Measurements from ENCODE around the gene CTSC. TPM values are rescaled to one million over a fixed set of nuclear protein-coding genes. Genes with fewer than 3 reads are reported as not detected.
A peak's percentile ranks its signal among the peaks of the same experiment; 100 is the strongest.

Gene CTSC
- total RNA-seq, result 10 to 100 TPM; 54.8 to 87.5 (median 64.2) TPM

- H3K4me3 ChIP-seq (replicated peaks in 1 of 3), result peak within 1 kb of the TSS; percentile 49 to 98 (median 76)
- DNase-seq, result peak; percentile 93 to 94
- no peaks in the 10 kb centered on the region for H3K9me3 ChIP-seq
- peak within 1 kb of the TSS; percentile 53 to 83 (median 67) for H3K27ac ChIP-seq
- H3K27me3 ChIP-seq, result no peaks in the 10 kb centered on the region
- H3K4me1 ChIP-seq, result peaks cover 9 to 15% of the 10 kb centered on the region in 2 donors
- peak in 1 of 2 donors; percentile 88 for TF ChIP-seq POLR2A (IDR thresholded peaks at IDR 0.05)
- TF ChIP-seq CTCF (IDR thresholded peaks at IDR 0.05), result peak in 1 of 6 experiments; percentile 22
- intact Hi-C loops (cut with DNase I), result no loop called here
- H3K36me3 ChIP-seq, result no peaks in the 10 kb centered on the region
- 2% methylated on average over 32 to 47 of the region's 54 CpGs for WGBS, 2 donors
Observed at GRCh38 chr11:88337181-88337986, at the start of gene CTSC. CTSC (minus strand) TSS chr11:88337736; CDS start chr11:88337672, 64 bp downstream.

- peak overlapping the region in 1 of 3 donors; percentile 40 for H3K27ac ChIP-seq
- WGBS, 2 donors, result 74 to 77% methylated on average over 3 of the region's 3 CpGs
Observed at GRCh38 chr11:88384669-88385005, 47.1 kb upstream of the CTSC start.

GRCh38 chr11:88384004-88384668 lies 46.6 kb upstream of the CTSC start:
- Histone ChIP-seq H3K27me3 (no peaks in the 10 kb centered on the region), H3K9me3 (no peaks in the 10 kb centered on the region), H3K27ac (peak overlapping the region in 1 of 3 donors; percentile 40), H3K4me1 (peaks cover 0 to 12% of the 10 kb centered on the region in 2 donors), H3K4me3 (replicated peaks in 1 of 3) (no peak overlapping the region), H3K36me3 (no peaks in the 10 kb centered on the region)
- no peak for TF ChIP-seq CTCF (IDR thresholded peaks at IDR 0.05)
- no peak for TF ChIP-seq POLR2A (IDR thresholded peaks at IDR 0.05)
- DNase-seq, result no peak
- 55 to 56% methylated on average over 4 of the region's 4 CpGs for WGBS, 2 donors
- intact Hi-C loops (cut with DNase I), result no loop called here

More at GRCh38 chr11:88384669-88385005, 47.1 kb upstream of the CTSC start:
- Histone ChIP-seq H3K36me3 (no peaks in the 10 kb centered on the region), H3K9me3 (no peaks in the 10 kb centered on the region), H3K4me1 (peaks cover 0 to 12% of the 10 kb centered on the region in 2 donors), H3K4me3 (replicated peaks in 1 of 3) (no peak overlapping the region), H3K27me3 (no peaks in the 10 kb centered on the region)
- no peak for TF ChIP-seq POLR2A (IDR thresholded peaks at IDR 0.05)
- no peak for TF ChIP-seq CTCF (IDR thresholded peaks at IDR 0.05)
- DNase-seq, result no peak
- intact Hi-C loops (cut with DNase I), result no loop called here

- Histone ChIP-seq H3K36me3 (no peaks in the 10 kb centered on the region), H3K27me3 (no peaks in the 10 kb centered on the region), H3K4me1 (peaks cover 0 to 12% of the 10 kb centered on the region in 2 donors), H3K9me3 (no peaks in the 10 kb centered on the region), H3K4me3 (replicated peaks in 1 of 3) (no peak overlapping the region), H3K27ac (no peak overlapping the region)
- DNase-seq, result no peak
- WGBS, 2 donors, result 56 to 67% methylated on average over 3 of the region's 3 CpGs
- intact Hi-C loops (cut with DNase I), result no loop called here
- TF ChIP-seq CTCF (IDR thresholded peaks at IDR 0.05), result no peak
- no peak for TF ChIP-seq POLR2A (IDR thresholded peaks at IDR 0.05)
Observed at GRCh38 chr11:88383447-88383846, 45.9 kb upstream of the CTSC start.

GRCh38 chr11:88379130-88379529 lies 41.6 kb upstream of the CTSC start:
- intact Hi-C loops (cut with DNase I), result no loop called here
- Histone ChIP-seq H3K9me3 (no peaks in the 10 kb centered on the region), H3K27me3 (no peaks in the 10 kb centered on the region), H3K4me1 (peaks cover 0 to 9% of the 10 kb centered on the region in 2 donors), H3K27ac (no peak overlapping the region), H3K4me3 (replicated peaks in 1 of 3) (no peak overlapping the region), H3K36me3 (no peaks in the 10 kb centered on the region)
- DNase-seq, result no peak
- TF ChIP-seq CTCF (IDR thresholded peaks at IDR 0.05) (no peak), POLR2A (IDR thresholded peaks at IDR 0.05) (no peak)
- 95% methylated on average over 3 of the region's 3 CpGs for WGBS, 2 donors
